Activated B cell treated with CpG ODN at 0.5 μM for 24 hours (primary cell): ENCODE measurements around the gene SMPD2. TPM values are rescaled to one million over a fixed set of nuclear protein-coding genes. Genes with fewer than 3 reads are reported as not detected.

Experiments used
- ATAC-seq: fragments of 200-7000 bp; cut with Tn5 transposase; one replicate; pipeline ENCODE4 v1.10.0; 2021; ENCODE audit warnings: low read depth, mild to moderate bottlenecking, moderate library complexity
- CTCF ChIA-PET: fragments of 350-600 bp; sonication (Branson Sonifier 250); formaldehyde crosslinking; loops from one replicate; lab custom pipeline; 2021; ENCODE audit warnings: antibody characterized with exemption; lab: Charles Lee
- POLR2A ChIA-PET: fragments of 350-600 bp; sonication (Branson Sonifier 250); formaldehyde crosslinking; loops from one replicate; lab custom pipeline; 2021; ENCODE audit warnings: antibody characterized with exemption; lab: Charles Lee
- DNase-seq: peaks from one replicate; pipeline ENCODE4 v3.0.0; 2022
- H3K27ac Mint-ChIP-seq: one replicate; pipeline ENCODE4 v1.8.0; 2020; ENCODE audit warnings: mixed read lengths
- H3K27me3 Mint-ChIP-seq: one replicate; pipeline ENCODE4 v1.8.0; 2021; ENCODE audit warnings: mixed read lengths
- H3K36me3 Mint-ChIP-seq: one replicate; pipeline ENCODE4 v1.8.0; 2021; ENCODE audit warnings: low read depth, mixed read lengths
- H3K4me1 Mint-ChIP-seq: one replicate; pipeline ENCODE4 v1.8.0; 2021; ENCODE audit warnings: mixed read lengths
- H3K4me3 Mint-ChIP-seq: one replicate; pipeline ENCODE4 v1.8.0; 2020; ENCODE audit warnings: mild to moderate bottlenecking, mixed read lengths
- H3K9me3 Mint-ChIP-seq: one replicate; pipeline ENCODE4 v1.8.0; 2020; ENCODE audit warnings: mixed read lengths
- CTCF ChIP-seq: fragments of 200-600 bp; IDR thresholded peaks from one replicate; pipeline ENCODE4 v1.8.0; 2022; ENCODE audit warnings: antibody characterized with exemption, mild to moderate bottlenecking
- intact Hi-C: fragments of 100-400 bp; cut with micrococcal nuclease; formaldehyde crosslinking; loops from one replicate; pipeline ENCODE4 v1.15.1; 2024
- total RNA-seq: library from RNA; stranded (reverse); gene quantifications from 2 replicates; pipeline ENCODE4 v1.2.3, GENCODE V29; 2022

SMPD2 gene
- total RNA-seq, 1 donor from 2014 or later = 28.2 TPM

- ChIA-PET CTCF (interaction anchor here (0.7 to 1.7 kb wide), 3 partner anchors 14 to 282 kb away, joined by 3 to 4 read pairs (median 4); partner anchors contain the start of gene MICAL1), POLR2A (interaction anchor here (1.0 to 1.3 kb wide), 4 partner anchors 10 to 28 kb away, joined by 3 to 7 read pairs (median 4); partner anchors contain the start of gene MICAL1)
- DNase-seq (no peak), ATAC-seq (no peak)
- TF ChIP-seq CTCF = no peak
- Mint-ChIP-seq H3K4me3 (no peak overlapping the region), H3K27me3 (no peaks in the 10 kb centered on the region), H3K27ac (no peak overlapping the region), H3K4me1 (peaks cover 54% of the 10 kb centered on the region), H3K36me3 (peaks cover 97% of the 10 kb centered on the region), H3K9me3 (no peaks in the 10 kb centered on the region)
- intact Hi-C loops = no loop called here
Observed at GRCh38 chr6:109469591-109470189, 29.2 kb downstream of the SMPD2 start.

GRCh38 chr6:109471105-109471810, 30.7 kb downstream of the SMPD2 start:
- ATAC-seq (no peak), DNase-seq (no peak)
- no peaks in the 10 kb centered on the region for H3K27me3 Mint-ChIP-seq
- no peak overlapping the region for H3K4me3 Mint-ChIP-seq
- no peak for TF ChIP-seq CTCF
- CTCF ChIA-PET = no interaction called here
- POLR2A ChIA-PET = interaction anchor here (1.7 kb wide), 1 partner anchor 11 kb away, joined by 9 read pairs; the partner anchor contains the start of gene ZBTB24
- intact Hi-C loops = no loop called here
- no peaks in the 10 kb centered on the region for H3K9me3 Mint-ChIP-seq
- peaks cover 54% of the 10 kb centered on the region for H3K4me1 Mint-ChIP-seq
- peaks cover 97% of the 10 kb centered on the region for H3K36me3 Mint-ChIP-seq
- H3K27ac Mint-ChIP-seq = peak overlapping the region; percentile 67

GRCh38 chr6:109472132-109472995, 31.8 kb downstream of the SMPD2 start:
- POLR2A ChIA-PET = interaction anchor here (1.2 to 1.7 kb wide), 5 partner anchors 10 to 90 kb away, joined by 3 to 14 read pairs (median 5); partner anchors contain the start of genes MICAL1 and ZBTB24
- CTCF ChIA-PET = interaction anchor here (0.7 to 1.6 kb wide), 2 partner anchors 12 to 17 kb away, joined by 3 to 4 read pairs; partner anchors contain the start of gene MICAL1
- Mint-ChIP-seq H3K4me3 (peak overlapping the region; percentile 11), H3K4me1 (peaks cover 64% of the 10 kb centered on the region), H3K27me3 (no peaks in the 10 kb centered on the region), H3K36me3 (peaks cover 94% of the 10 kb centered on the region), H3K9me3 (no peaks in the 10 kb centered on the region), H3K27ac (peak overlapping the region; percentile 67)
- intact Hi-C loops = loop anchor here (1.0 kb wide), 3 partner anchors 8 to 13 kb away; no protein-coding TSS in a partner anchor
- ATAC-seq (peak; percentile 96), DNase-seq (peak; percentile 42)
- TF ChIP-seq CTCF = no peak

GRCh38 chr6:109473120-109473519, 32.6 kb downstream of the SMPD2 start:
- Mint-ChIP-seq H3K27me3 (no peaks in the 10 kb centered on the region), H3K27ac (peak overlapping the region; percentile 67), H3K4me3 (peak overlapping the region; percentile 11), H3K9me3 (no peaks in the 10 kb centered on the region), H3K4me1 (peaks cover 71% of the 10 kb centered on the region), H3K36me3 (peaks cover 94% of the 10 kb centered on the region)
- ATAC-seq (no peak), DNase-seq (no peak)
- intact Hi-C loops = no loop called here
- CTCF ChIA-PET = interaction anchor here (0.7 to 1.6 kb wide), 2 partner anchors 13 to 18 kb away, joined by 3 to 4 read pairs; partner anchors contain the start of gene MICAL1
- POLR2A ChIA-PET = interaction anchor here (1.2 to 1.7 kb wide), 5 partner anchors 9 to 90 kb away, joined by 3 to 14 read pairs (median 5); partner anchors contain the start of genes MICAL1 and ZBTB24
- TF ChIP-seq CTCF = no peak
